Activated naive CD4-positive, alpha-beta T cell treated with anti-CD3 and anti-CD28 coated beads, Interleukin-2, amount 50 U/mL, for 24 hours (primary cell): Measurements from ENCODE around the gene RANBP3L.
"Not testable (repeated sequence)": the region's sequence is repeated elsewhere in the genome, so short reads cannot be mapped to it uniquely, and the experiment has no call there.

Experiments used
- H3K27ac Mint-ChIP-seq: one replicate; pipeline ENCODE4 v1.8.0; 2021; ENCODE audit warnings: mild to moderate bottlenecking, mixed read lengths
- H3K27me3 Mint-ChIP-seq: one replicate; pipeline ENCODE4 v1.8.0; 2021; ENCODE audit warnings: mixed read lengths
- H3K36me3 Mint-ChIP-seq: one replicate; pipeline ENCODE4 v1.8.0; 2021; ENCODE audit warnings: mixed read lengths
- H3K4me1 Mint-ChIP-seq: one replicate; pipeline ENCODE4 v1.8.0; 2021; ENCODE audit warnings: mixed read lengths
- H3K4me3 Mint-ChIP-seq: one replicate; pipeline ENCODE4 v1.8.0; 2021; ENCODE audit warnings: mild to moderate bottlenecking, mixed read lengths
- H3K9me3 Mint-ChIP-seq: one replicate; pipeline ENCODE4 v1.8.0; 2021; ENCODE audit warnings: mixed read lengths

RANBP3L gene

DNA sequence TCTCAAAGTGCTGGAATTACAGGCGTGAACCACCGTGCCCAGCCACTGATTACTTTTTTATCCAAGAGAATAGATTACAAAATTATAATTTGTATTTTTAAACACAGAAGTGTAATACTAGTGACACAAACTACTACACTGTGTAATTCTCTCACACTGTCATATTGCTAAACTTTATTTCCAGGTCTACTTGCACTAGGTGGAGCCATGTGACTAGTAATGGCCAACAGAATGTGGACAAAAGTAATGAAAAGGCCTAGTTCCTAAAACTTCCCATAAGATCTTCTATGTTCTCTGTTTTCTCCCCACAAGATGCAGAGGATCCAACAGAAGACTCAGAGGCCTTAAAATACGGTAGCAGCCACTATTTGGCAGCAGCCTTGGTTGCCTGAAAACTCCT is 87.3 kb downstream of the RANBP3L start:
- Mint-ChIP-seq H3K4me3 (no peak overlapping the region), H3K36me3 (peaks cover 8% of the 10 kb centered on the region), H3K4me1 (no peaks in the 10 kb centered on the region), H3K9me3 (no peaks in the 10 kb centered on the region), H3K27me3 (no peaks in the 10 kb centered on the region), H3K27ac (no peak overlapping the region)

DNA sequence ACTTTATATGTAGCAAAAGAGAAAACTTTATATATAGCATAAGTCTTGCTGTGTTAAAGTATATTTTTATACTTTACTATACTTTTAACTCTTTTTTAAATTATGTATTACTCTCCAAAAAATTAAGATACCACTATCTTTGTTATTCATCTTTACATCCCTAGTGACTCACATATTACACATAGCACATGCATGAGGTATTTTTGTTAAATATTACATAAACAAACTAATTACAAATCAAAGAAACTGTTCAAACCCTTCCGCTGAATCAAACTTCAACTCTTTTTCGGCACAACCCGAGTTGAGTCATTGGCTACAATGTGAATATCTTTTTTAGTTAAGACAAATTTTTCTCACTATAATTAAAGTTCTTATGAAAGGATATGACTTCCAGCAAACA is 92.0 kb downstream of the RANBP3L start:
- Mint-ChIP-seq H3K4me1 (no peaks in the 10 kb centered on the region), H3K9me3 (no peaks in the 10 kb centered on the region), H3K4me3 (no peak overlapping the region), H3K27ac (no peak overlapping the region), H3K36me3 (peaks cover 20% of the 10 kb centered on the region), H3K27me3 (no peaks in the 10 kb centered on the region)

GRCh38 chr5:36208786-36209185 is 92.9 kb downstream of the RANBP3L start:
- no peak overlapping the region for H3K4me3 Mint-ChIP-seq
- peaks cover 21% of the 10 kb centered on the region for H3K36me3 Mint-ChIP-seq
- H3K27ac Mint-ChIP-seq, result no peak overlapping the region
- no peaks in the 10 kb centered on the region for H3K4me1 Mint-ChIP-seq
- no peaks in the 10 kb centered on the region for H3K9me3 Mint-ChIP-seq
- H3K27me3 Mint-ChIP-seq, result no peaks in the 10 kb centered on the region

DNA sequence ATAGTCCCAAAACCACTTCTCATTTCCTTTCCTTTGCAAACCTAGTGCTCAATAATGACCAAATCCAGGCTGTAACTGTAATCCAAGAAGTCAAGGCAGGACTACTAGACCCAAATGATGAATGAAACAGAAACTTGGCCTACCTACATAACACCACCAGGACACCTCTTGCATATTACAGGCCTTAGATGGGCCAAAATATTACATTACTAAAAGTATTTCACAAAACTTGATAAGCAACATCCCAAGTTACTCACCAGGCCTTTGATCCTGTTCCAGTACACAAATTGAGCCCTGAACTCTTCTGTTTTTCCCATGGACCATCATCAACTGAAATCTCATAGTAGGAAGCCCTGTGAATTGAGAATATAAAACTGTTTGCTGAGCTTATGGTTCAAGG is 94.8 kb downstream of the RANBP3L start:
- Mint-ChIP-seq H3K27me3 (no peaks in the 10 kb centered on the region), H3K9me3 (no peaks in the 10 kb centered on the region), H3K4me1 (no peaks in the 10 kb centered on the region), H3K36me3 (peaks cover 19% of the 10 kb centered on the region), H3K4me3 (no peak overlapping the region), H3K27ac (no peak overlapping the region)

GRCh38 chr5:36205329-36205728 is 96.4 kb downstream of the RANBP3L start:
- H3K9me3 Mint-ChIP-seq, result no peaks in the 10 kb centered on the region
- no peaks in the 10 kb centered on the region for H3K27me3 Mint-ChIP-seq
- H3K4me3 Mint-ChIP-seq, result no peak overlapping the region
- peaks cover 19% of the 10 kb centered on the region for H3K36me3 Mint-ChIP-seq
- no peaks in the 10 kb centered on the region for H3K4me1 Mint-ChIP-seq
- H3K27ac Mint-ChIP-seq, result no peak overlapping the region

GRCh38 chr5:36202521-36202961 is 99.2 kb downstream of the RANBP3L start:
- Mint-ChIP-seq H3K9me3 (no peaks in the 10 kb centered on the region), H3K27ac (no peak overlapping the region), H3K27me3 (no peaks in the 10 kb centered on the region), H3K4me3 (no peak overlapping the region), H3K4me1 (no peaks in the 10 kb centered on the region), H3K36me3 (peaks cover 19% of the 10 kb centered on the region)

DNA sequence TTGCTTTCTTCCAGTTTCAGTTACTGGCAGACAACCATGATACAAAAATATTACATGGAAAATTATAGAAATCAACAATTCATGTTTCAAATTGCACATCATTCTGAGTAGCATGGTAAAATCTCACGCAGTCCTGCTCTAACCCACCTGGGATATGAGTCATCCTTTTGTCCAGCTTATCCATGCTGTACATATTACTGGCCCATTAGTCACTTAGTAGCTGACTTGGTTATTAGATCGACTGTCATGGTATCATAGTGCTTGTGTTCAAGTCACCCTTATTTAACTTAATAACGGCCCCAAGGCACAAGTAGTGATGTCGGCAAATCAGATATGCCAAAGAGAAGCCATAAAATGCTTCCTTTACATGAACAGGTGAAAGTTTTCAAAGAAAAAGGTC is 101.2 kb downstream of the RANBP3L start:
- Mint-ChIP-seq H3K4me3 (no peak overlapping the region), H3K36me3 (peaks cover 18% of the 10 kb centered on the region), H3K4me1 (no peaks in the 10 kb centered on the region), H3K27me3 (no peaks in the 10 kb centered on the region), H3K27ac (no peak overlapping the region), H3K9me3 (no peaks in the 10 kb centered on the region)

GRCh38 chr5:36199620-36200019 is 102.1 kb downstream of the RANBP3L start:
- no peaks in the 10 kb centered on the region for H3K9me3 Mint-ChIP-seq
- peaks cover 18% of the 10 kb centered on the region for H3K36me3 Mint-ChIP-seq
- H3K4me3 Mint-ChIP-seq, result no peak overlapping the region
- H3K27ac Mint-ChIP-seq, result no peak overlapping the region
- no peaks in the 10 kb centered on the region for H3K27me3 Mint-ChIP-seq
- H3K4me1 Mint-ChIP-seq, result no peaks in the 10 kb centered on the region

GRCh38 chr5:36198783-36199182 is 102.9 kb downstream of the RANBP3L start:
- H3K4me3 Mint-ChIP-seq, H3K4me1 Mint-ChIP-seq, H3K27ac Mint-ChIP-seq, H3K27me3 Mint-ChIP-seq, H3K9me3 Mint-ChIP-seq: not testable (repeated sequence)
- H3K36me3 Mint-ChIP-seq, result peaks cover 16% of the 10 kb centered on the region
